ENCODE data around the gene OR2A7. TPM values are rescaled to one million over a fixed set of nuclear protein-coding genes. Genes with fewer than 3 reads are reported as not detected.
A peak's percentile ranks its signal among the peaks of the same experiment; 100 is the strongest.
"Not testable (repeated sequence)": the region's sequence is repeated elsewhere in the genome, so short reads cannot be mapped to it uniquely, and the experiment has no call there.

OR2A7 gene
- total RNA-seq, 3 donors from 2014 or later (not counting 1 experiment from before 2014, with no cell fraction given) = 0.73 to 1.4 TPM; not detected in 1

DNA sequence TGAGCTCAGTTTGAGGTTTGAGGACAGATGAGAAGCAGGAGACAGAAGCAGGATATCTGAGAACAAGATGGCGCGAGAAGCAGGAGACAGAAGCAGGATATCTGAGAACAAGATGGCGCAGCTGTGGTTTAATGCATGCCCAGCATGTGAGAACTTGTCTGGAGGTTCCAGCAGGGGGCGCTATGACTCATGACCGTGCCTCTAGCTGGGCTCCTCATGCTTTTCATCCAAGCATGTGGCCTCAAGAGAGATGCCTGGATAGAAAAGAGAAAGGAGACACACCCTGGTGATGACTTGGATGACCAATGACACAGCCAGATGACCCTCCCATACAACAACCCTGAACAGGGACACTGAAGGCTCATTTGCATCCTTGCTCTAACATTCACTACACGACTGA, 15.4 kb upstream of the OR2A7 start:
- H3K36me3 Mint-ChIP-seq; intact Hi-C loops (cut with micrococcal nuclease); H3K4me3 Mint-ChIP-seq; ATAC-seq; H3K4me1 Mint-ChIP-seq; H3K36me3 ChIP-seq (ENCODE audit: control insufficient read depth, insufficient read depth, low read length); H3K4me1 ChIP-seq (ENCODE audit: control insufficient read depth, insufficient read depth, low read length); H3K9me3 ChIP-seq (ENCODE audit: control insufficient read depth, insufficient read depth, low read length); H3K27me3 ChIP-seq (ENCODE audit: control insufficient read depth, insufficient read depth, low read length); H3K27ac ChIP-seq (ENCODE audit: low read length); H3K9me3 Mint-ChIP-seq; DNase-seq; H3K27ac Mint-ChIP-seq; H3K27me3 Mint-ChIP-seq (ENCODE audit: low read depth in 2 of 2); H3K4me3 ChIP-seq (ENCODE audit: low read length): not testable (repeated sequence)
- WGBS (ENCODE audit: insufficient coverage) = 100% methylated on average over 2 of the region's 6 CpGs

DNA sequence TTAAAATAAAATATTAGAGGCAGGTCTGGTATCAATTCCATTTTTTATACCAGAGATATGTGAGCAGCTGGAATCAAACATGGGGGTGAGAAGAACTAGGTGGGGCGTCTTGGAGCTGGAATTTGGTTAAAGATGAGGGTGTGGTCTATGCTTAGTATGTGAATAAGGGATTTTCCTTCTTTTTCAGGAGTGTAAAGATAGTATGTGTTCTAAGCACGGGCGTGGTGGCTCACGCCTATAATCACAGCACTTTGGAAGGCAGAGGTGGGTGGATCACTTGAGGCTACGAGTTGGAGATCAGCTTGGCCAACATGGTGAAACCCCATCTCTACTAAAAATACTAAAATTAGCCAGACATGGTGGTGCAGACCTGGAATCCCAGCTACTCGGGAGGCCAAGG, 10.7 kb upstream of the OR2A7 start:
- H3K4me3 Mint-ChIP-seq; H3K4me1 Mint-ChIP-seq; DNase-seq; H3K27me3 ChIP-seq (ENCODE audit: control insufficient read depth, insufficient read depth, low read length); H3K27ac ChIP-seq (ENCODE audit: low read length); H3K4me3 ChIP-seq (ENCODE audit: low read length); H3K36me3 ChIP-seq (ENCODE audit: control insufficient read depth, insufficient read depth, low read length); H3K27ac Mint-ChIP-seq; intact Hi-C loops (cut with micrococcal nuclease); H3K9me3 Mint-ChIP-seq; H3K27me3 Mint-ChIP-seq (ENCODE audit: low read depth in 2 of 2); H3K9me3 ChIP-seq (ENCODE audit: control insufficient read depth, insufficient read depth, low read length); H3K36me3 Mint-ChIP-seq; ATAC-seq; H3K4me1 ChIP-seq (ENCODE audit: control insufficient read depth, insufficient read depth, low read length): not testable (repeated sequence)
- 96% methylated on average over 3 of the region's 6 CpGs for WGBS (ENCODE audit: insufficient coverage)

DNA sequence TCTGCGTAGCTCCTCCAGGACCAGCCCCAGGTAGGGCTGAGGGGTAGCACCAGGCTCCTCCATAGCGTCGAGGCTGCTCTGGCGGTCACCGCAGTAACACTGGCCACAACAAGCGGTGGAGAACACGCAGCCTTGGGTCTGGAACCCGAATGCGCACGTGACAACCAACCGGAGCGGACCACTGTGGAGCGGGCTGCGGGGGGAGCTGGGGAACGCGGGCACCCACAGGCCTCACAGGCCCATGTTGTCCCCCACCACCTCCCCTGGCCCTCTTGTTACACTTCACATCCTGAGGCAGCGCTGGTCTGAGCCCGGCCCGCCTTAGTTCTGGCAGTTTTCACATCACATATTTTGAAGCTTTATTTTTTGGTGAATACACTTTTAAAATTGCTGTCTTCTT, 4.6 kb upstream of the OR2A7 start, which contains the start of gene CTAGE8:
CTAGE8 (minus strand) TSS at position 101 of the 400 bp plus-strand sequence; CDS start at position 63, 38 bp downstream.
- H3K4me3 ChIP-seq (ENCODE audit: low read length); H3K4me1 Mint-ChIP-seq; intact Hi-C loops (cut with micrococcal nuclease); H3K36me3 Mint-ChIP-seq; H3K9me3 Mint-ChIP-seq; DNase-seq; ATAC-seq; H3K36me3 ChIP-seq (ENCODE audit: control insufficient read depth, insufficient read depth, low read length); H3K27me3 ChIP-seq (ENCODE audit: control insufficient read depth, insufficient read depth, low read length); H3K4me3 Mint-ChIP-seq; H3K9me3 ChIP-seq (ENCODE audit: control insufficient read depth, insufficient read depth, low read length); H3K4me1 ChIP-seq (ENCODE audit: control insufficient read depth, insufficient read depth, low read length); H3K27ac Mint-ChIP-seq; H3K27me3 Mint-ChIP-seq (ENCODE audit: low read depth in 2 of 2); H3K27ac ChIP-seq (ENCODE audit: low read length): not testable (repeated sequence)
- no CpG with 5 or more reads among the region's 19 CpGs for WGBS (ENCODE audit: insufficient coverage)

DNA sequence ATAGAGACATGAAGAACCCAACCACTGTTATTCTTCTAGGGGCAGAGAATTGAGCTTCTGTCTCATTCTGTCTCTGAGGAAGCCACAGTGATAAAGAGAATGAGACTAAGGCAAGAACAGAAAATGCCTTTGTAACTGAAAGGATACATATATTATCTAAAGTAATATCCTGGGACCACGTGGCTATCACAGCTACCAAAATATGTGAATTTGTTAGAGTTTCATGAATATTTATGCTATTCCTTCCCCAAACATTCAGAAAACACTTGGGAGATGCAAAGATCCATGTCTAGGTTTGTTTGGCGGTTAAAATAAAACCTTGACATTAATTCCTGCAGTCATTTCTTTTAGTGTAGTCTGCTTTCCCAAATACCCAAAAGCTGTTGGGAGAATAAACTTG, 2.5 kb downstream of the OR2A7 start:
- ATAC-seq = not testable (repeated sequence)

DNA sequence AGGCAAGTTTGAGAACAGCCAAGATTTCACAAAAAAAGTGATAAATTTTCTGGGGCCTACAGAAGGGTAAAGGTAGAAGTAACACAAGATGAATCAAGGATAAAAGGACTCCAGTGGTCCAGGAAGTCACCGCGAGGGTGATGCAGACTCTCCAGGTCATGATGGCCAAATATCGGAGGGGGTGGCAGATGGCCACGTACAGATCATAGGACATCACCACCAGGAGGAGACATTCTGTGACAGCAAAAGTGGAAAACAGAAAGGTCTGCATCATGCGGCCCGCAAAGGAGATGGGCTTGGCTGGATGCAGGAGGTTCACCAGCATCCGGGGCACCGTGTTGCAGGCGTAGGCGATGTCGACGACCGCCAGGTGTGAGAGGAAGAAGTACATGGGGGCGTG, 5.5 kb downstream of the OR2A7 start:
- H3K9me3 Mint-ChIP-seq; H3K27me3 Mint-ChIP-seq (ENCODE audit: low read depth in 2 of 2); H3K27ac ChIP-seq (ENCODE audit: low read length); H3K36me3 Mint-ChIP-seq; H3K9me3 ChIP-seq (ENCODE audit: control insufficient read depth, insufficient read depth, low read length); H3K4me3 ChIP-seq (ENCODE audit: low read length); ATAC-seq; H3K27ac Mint-ChIP-seq; H3K36me3 ChIP-seq (ENCODE audit: control insufficient read depth, insufficient read depth, low read length); H3K27me3 ChIP-seq (ENCODE audit: control insufficient read depth, insufficient read depth, low read length); H3K4me1 Mint-ChIP-seq; H3K4me1 ChIP-seq (ENCODE audit: control insufficient read depth, insufficient read depth, low read length); intact Hi-C loops (cut with micrococcal nuclease); DNase-seq; H3K4me3 Mint-ChIP-seq: not testable (repeated sequence)
- no CpG with 5 or more reads among the region's 14 CpGs for WGBS (ENCODE audit: insufficient coverage)

More for the DNA sequence above, 2.5 kb downstream of the OR2A7 start:
- H3K4me3 ChIP-seq (ENCODE audit: low read length); DNase-seq; H3K4me3 Mint-ChIP-seq; H3K27ac Mint-ChIP-seq; intact Hi-C loops (cut with micrococcal nuclease); H3K27ac ChIP-seq (ENCODE audit: low read length); H3K36me3 ChIP-seq (ENCODE audit: control insufficient read depth, insufficient read depth, low read length); H3K4me1 Mint-ChIP-seq; H3K4me1 ChIP-seq (ENCODE audit: control insufficient read depth, insufficient read depth, low read length); H3K9me3 ChIP-seq (ENCODE audit: control insufficient read depth, insufficient read depth, low read length); H3K36me3 Mint-ChIP-seq; H3K9me3 Mint-ChIP-seq; H3K27me3 Mint-ChIP-seq (ENCODE audit: low read depth in 2 of 2); H3K27me3 ChIP-seq (ENCODE audit: control insufficient read depth, insufficient read depth, low read length): not testable (repeated sequence)
- WGBS (ENCODE audit: insufficient coverage) = no CpG with 5 or more reads among the region's 2 CpGs

DNA sequence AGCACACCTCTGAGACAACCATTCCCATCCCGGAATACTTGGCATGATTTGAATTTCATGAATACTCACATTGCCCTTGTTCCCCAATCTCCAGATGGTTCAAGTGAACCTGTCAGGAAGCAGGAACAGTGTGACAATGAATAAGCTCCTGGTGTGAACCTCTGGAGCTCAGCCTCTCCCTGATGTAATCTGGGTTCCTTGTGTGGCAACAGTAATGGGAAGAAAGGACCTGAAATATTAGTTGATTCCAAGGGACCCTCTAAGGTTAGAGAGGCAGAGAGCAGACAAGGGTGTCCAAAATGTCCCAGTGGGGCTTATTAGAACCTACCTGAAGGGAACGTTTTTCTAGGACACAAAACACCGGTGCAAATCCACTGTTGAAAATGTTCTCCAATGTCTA, 8.5 kb downstream of the OR2A7 start:
- Mint-ChIP-seq H3K4me1 (no peaks in the 10 kb centered on the region), H3K4me3 (no peak overlapping the region), H3K9me3 (no peaks in the 10 kb centered on the region), H3K36me3 (no peaks in the 10 kb centered on the region), H3K27me3 (ENCODE audit: low read depth in 2 of 2) (peaks cover 0 to 7% of the 10 kb centered on the region in 2 donors), H3K27ac (no peak overlapping the region)
- H3K4me3 ChIP-seq (ENCODE audit: low read length) = no peak overlapping the region
- intact Hi-C loops (cut with micrococcal nuclease) = no loop called here
- TF ChIP-seq, protein P1, sequence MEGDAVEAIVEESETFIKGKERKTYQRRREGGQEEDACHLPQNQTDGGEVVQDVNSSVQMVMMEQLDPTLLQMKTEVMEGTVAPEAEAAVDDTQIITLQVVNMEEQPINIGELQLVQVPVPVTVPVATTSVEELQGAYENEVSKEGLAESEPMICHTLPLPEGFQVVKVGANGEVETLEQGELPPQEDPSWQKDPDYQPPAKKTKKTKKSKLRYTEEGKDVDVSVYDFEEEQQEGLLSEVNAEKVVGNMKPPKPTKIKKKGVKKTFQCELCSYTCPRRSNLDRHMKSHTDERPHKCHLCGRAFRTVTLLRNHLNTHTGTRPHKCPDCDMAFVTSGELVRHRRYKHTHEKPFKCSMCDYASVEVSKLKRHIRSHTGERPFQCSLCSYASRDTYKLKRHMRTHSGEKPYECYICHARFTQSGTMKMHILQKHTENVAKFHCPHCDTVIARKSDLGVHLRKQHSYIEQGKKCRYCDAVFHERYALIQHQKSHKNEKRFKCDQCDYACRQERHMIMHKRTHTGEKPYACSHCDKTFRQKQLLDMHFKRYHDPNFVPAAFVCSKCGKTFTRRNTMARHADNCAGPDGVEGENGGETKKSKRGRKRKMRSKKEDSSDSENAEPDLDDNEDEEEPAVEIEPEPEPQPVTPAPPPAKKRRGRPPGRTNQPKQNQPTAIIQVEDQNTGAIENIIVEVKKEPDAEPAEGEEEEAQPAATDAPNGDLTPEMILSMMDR (IDR thresholded peaks at IDR 0.05) = no peak
- H3K36me3 ChIP-seq (ENCODE audit: control insufficient read depth, insufficient read depth, low read length) = no peaks in the 10 kb centered on the region
- ATAC-seq = no peak
- H3K27ac ChIP-seq (ENCODE audit: low read length) = no peak overlapping the region
- no peaks in the 10 kb centered on the region for H3K4me1 ChIP-seq (ENCODE audit: control insufficient read depth, insufficient read depth, low read length)
- no peaks in the 10 kb centered on the region for H3K9me3 ChIP-seq (ENCODE audit: control insufficient read depth, insufficient read depth, low read length)
- H3K27me3 ChIP-seq (ENCODE audit: control insufficient read depth, insufficient read depth, low read length) = no peaks in the 10 kb centered on the region
- DNase-seq = peak in 1 of 2 donors; percentile 1
- 76% methylated on average over 2 of the region's 3 CpGs for WGBS (ENCODE audit: insufficient coverage)

Data from natural killer cell (primary cell).